Measurements from ENCODE around the gene ARID5B. TPM values are rescaled to one million over a fixed set of nuclear protein-coding genes. Genes with fewer than 3 reads are reported as not detected.

Gene ARID5B
- total RNA-seq, 2 donors from 2014 or later = 65.5 to 93.8 TPM

- H3K27ac Mint-ChIP-seq = no peak overlapping the region
- ATAC-seq (replicated peaks) = no peak
These were observed 31.0 kb upstream of the ARID5B start for GRCh38 chr10:61870526-61870895.

GRCh38 chr10:61871487-61871886 lies 30.0 kb upstream of the ARID5B start:
- H3K4me3 Mint-ChIP-seq = no peak overlapping the region
- H3K9me3 Mint-ChIP-seq = no peaks in the 10 kb centered on the region
- peaks cover 6% of the 10 kb centered on the region for H3K27me3 Mint-ChIP-seq
- H3K36me3 Mint-ChIP-seq (ENCODE audit: low read depth) = no peaks in the 10 kb centered on the region
- H3K27ac Mint-ChIP-seq = no peak overlapping the region
- no peaks in the 10 kb centered on the region for H3K4me1 Mint-ChIP-seq
- ATAC-seq (replicated peaks) = no peak

More at GRCh38 chr10:61870526-61870895, 31.0 kb upstream of the ARID5B start:
- Mint-ChIP-seq H3K4me3 (no peak overlapping the region), H3K27me3 (peaks cover 6% of the 10 kb centered on the region), H3K9me3 (no peaks in the 10 kb centered on the region), H3K4me1 (no peaks in the 10 kb centered on the region), H3K36me3 (ENCODE audit: low read depth) (no peaks in the 10 kb centered on the region)

GRCh38 chr10:61877887-61878739 lies 23.4 kb upstream of the ARID5B start:
- no peak overlapping the region for H3K4me3 Mint-ChIP-seq
- ATAC-seq (replicated peaks) = no peak
- peaks cover 10% of the 10 kb centered on the region for H3K4me1 Mint-ChIP-seq
- no peak overlapping the region for H3K27ac Mint-ChIP-seq
- H3K9me3 Mint-ChIP-seq = no peaks in the 10 kb centered on the region
- H3K36me3 Mint-ChIP-seq (ENCODE audit: low read depth) = no peaks in the 10 kb centered on the region
- H3K27me3 Mint-ChIP-seq = peaks cover 6% of the 10 kb centered on the region

- Mint-ChIP-seq H3K27me3 (peaks cover 6% of the 10 kb centered on the region), H3K4me1 (peaks cover 13% of the 10 kb centered on the region), H3K36me3 (ENCODE audit: low read depth) (no peaks in the 10 kb centered on the region), H3K4me3 (no peak overlapping the region), H3K27ac (no peak overlapping the region), H3K9me3 (no peaks in the 10 kb centered on the region)
- ATAC-seq (replicated peaks) = peak; percentile 52
These were observed 22.8 kb upstream of the ARID5B start for GRCh38 chr10:61878740-61879068.

- Mint-ChIP-seq H3K4me3 (peak overlapping the region; percentile 55), H3K27me3 (no peaks in the 10 kb centered on the region), H3K27ac (peak overlapping the region; percentile 74)
These were observed 18.7 kb upstream of the ARID5B start for GRCh38 chr10:61882621-61883370.

GRCh38 chr10:61883371-61884025 lies 18.0 kb upstream of the ARID5B start:
- ATAC-seq (replicated peaks) = peak; percentile 4
- Mint-ChIP-seq H3K27me3 (no peaks in the 10 kb centered on the region), H3K9me3 (peaks cover 4% of the 10 kb centered on the region), H3K4me1 (peaks cover 15% of the 10 kb centered on the region), H3K27ac (no peak overlapping the region), H3K36me3 (ENCODE audit: low read depth) (no peaks in the 10 kb centered on the region), H3K4me3 (peak overlapping the region; percentile 55)

More at GRCh38 chr10:61882621-61883370, 18.7 kb upstream of the ARID5B start:
- peak; percentile 94 for ATAC-seq (replicated peaks)
- Mint-ChIP-seq H3K4me1 (peaks cover 13% of the 10 kb centered on the region), H3K9me3 (peaks cover 4% of the 10 kb centered on the region), H3K36me3 (ENCODE audit: low read depth) (no peaks in the 10 kb centered on the region)

- Mint-ChIP-seq H3K27ac (no peak overlapping the region), H3K27me3 (no peaks in the 10 kb centered on the region), H3K4me3 (no peak overlapping the region), H3K9me3 (peaks cover 4% of the 10 kb centered on the region), H3K4me1 (peaks cover 15% of the 10 kb centered on the region), H3K36me3 (ENCODE audit: low read depth) (no peaks in the 10 kb centered on the region)
- ATAC-seq (replicated peaks) = no peak
These were observed 13.7 kb upstream of the ARID5B start for GRCh38 chr10:61887772-61888171.

GRCh38 chr10:61888744-61889143 lies 12.8 kb upstream of the ARID5B start:
- peak; percentile 95 for ATAC-seq (replicated peaks)
- peaks cover 4% of the 10 kb centered on the region for H3K9me3 Mint-ChIP-seq
- H3K4me3 Mint-ChIP-seq = no peak overlapping the region
- H3K27me3 Mint-ChIP-seq = no peaks in the 10 kb centered on the region
- H3K4me1 Mint-ChIP-seq = peaks cover 8% of the 10 kb centered on the region
- no peak overlapping the region for H3K27ac Mint-ChIP-seq
- H3K36me3 Mint-ChIP-seq (ENCODE audit: low read depth) = no peaks in the 10 kb centered on the region

- no peaks in the 10 kb centered on the region for H3K36me3 Mint-ChIP-seq (ENCODE audit: low read depth)
- no peaks in the 10 kb centered on the region for H3K9me3 Mint-ChIP-seq
- H3K27ac Mint-ChIP-seq = no peak overlapping the region
- ATAC-seq (replicated peaks) = no peak
- no peaks in the 10 kb centered on the region for H3K27me3 Mint-ChIP-seq
- no peak overlapping the region for H3K4me3 Mint-ChIP-seq
- peaks cover 8% of the 10 kb centered on the region for H3K4me1 Mint-ChIP-seq
These were observed 11.1 kb upstream of the ARID5B start for GRCh38 chr10:61890430-61890829.

- H3K9me3 Mint-ChIP-seq = no peaks in the 10 kb centered on the region
- H3K27me3 Mint-ChIP-seq = no peaks in the 10 kb centered on the region
- no peaks in the 10 kb centered on the region for H3K36me3 Mint-ChIP-seq (ENCODE audit: low read depth)
- peaks cover 8% of the 10 kb centered on the region for H3K4me1 Mint-ChIP-seq
- H3K27ac Mint-ChIP-seq = no peak overlapping the region
- no peak for ATAC-seq (replicated peaks)
- H3K4me3 Mint-ChIP-seq = no peak overlapping the region
These were observed 10.6 kb upstream of the ARID5B start for GRCh38 chr10:61890881-61891409.

- H3K36me3 Mint-ChIP-seq (ENCODE audit: low read depth) = no peaks in the 10 kb centered on the region
- ATAC-seq (replicated peaks) = no peak
- peaks cover 13% of the 10 kb centered on the region for H3K4me1 Mint-ChIP-seq
- H3K4me3 Mint-ChIP-seq = no peak overlapping the region
- H3K9me3 Mint-ChIP-seq = no peaks in the 10 kb centered on the region
- no peak overlapping the region for H3K27ac Mint-ChIP-seq
- no peaks in the 10 kb centered on the region for H3K27me3 Mint-ChIP-seq
These were observed 9.5 kb upstream of the ARID5B start for GRCh38 chr10:61891906-61892585.

- Mint-ChIP-seq H3K27me3 (no peaks in the 10 kb centered on the region), H3K4me1 (peaks cover 18% of the 10 kb centered on the region), H3K4me3 (no peak overlapping the region), H3K36me3 (ENCODE audit: low read depth) (no peaks in the 10 kb centered on the region), H3K27ac (no peak overlapping the region), H3K9me3 (no peaks in the 10 kb centered on the region)
- ATAC-seq (replicated peaks) = no peak
These were observed 8.5 kb upstream of the ARID5B start for GRCh38 chr10:61892961-61893360.

GRCh38 chr10:61894133-61894532 lies 7.4 kb upstream of the ARID5B start:
- peak; percentile 69 for ATAC-seq (replicated peaks)
- no peaks in the 10 kb centered on the region for H3K9me3 Mint-ChIP-seq
- H3K4me1 Mint-ChIP-seq = peaks cover 22% of the 10 kb centered on the region
- no peaks in the 10 kb centered on the region for H3K36me3 Mint-ChIP-seq (ENCODE audit: low read depth)
- H3K4me3 Mint-ChIP-seq = peak overlapping the region; percentile 41
- no peaks in the 10 kb centered on the region for H3K27me3 Mint-ChIP-seq
- H3K27ac Mint-ChIP-seq = peak overlapping the region; percentile 51
